Loucy (cell line): Measurements from ENCODE around the gene PIGK.

Source experiments
- H2AFZ ChIP-seq: fragments of 200-600 bp; sonication (generic); 2 replicates; pipeline ENCODE4 v1.6.0; 2016; ENCODE audit warnings: antibody characterized with exemption, mild to moderate bottlenecking, low read length, moderate library complexity
- H3F3A ChIP-seq: fragments of 200-600 bp; 2 replicates; pipeline ENCODE4 v1.6.0; 2016; ENCODE audit warnings: antibody characterized with exemption, low read depth, mild to moderate bottlenecking
- H3K27me3 ChIP-seq: fragments of 200-600 bp; sonication (generic); 2 replicates; pipeline ENCODE4 v1.6.1; 2014; ENCODE audit warnings: low read length, mild to moderate bottlenecking; ENCODE audit not compliant: insufficient read depth, poor library complexity, severe bottlenecking
- H3K36me3 ChIP-seq: fragments of 200-600 bp; sonication (generic); 2 replicates; pipeline ENCODE4 v1.6.1; 2016; ENCODE audit warnings: low read length; ENCODE audit not compliant: insufficient read depth
- H3K4me1 ChIP-seq: fragments of 200-600 bp; sonication (generic); 2 replicates; pipeline ENCODE4 v1.5.1; 2014; ENCODE audit warnings: low read length, mild to moderate bottlenecking; ENCODE audit not compliant: insufficient read depth, poor library complexity, severe bottlenecking
- H3K4me2 ChIP-seq: fragments of 200-600 bp; sonication (generic); 2 replicates; pipeline ENCODE4 v1.6.0; 2014; ENCODE audit warnings: antibody characterized with exemption, low read length, low read depth, mild to moderate bottlenecking; ENCODE audit not compliant: poor library complexity, severe bottlenecking
- H3K4me3 ChIP-seq: fragments of 200-600 bp; sonication (generic); 2 replicates; pipeline ENCODE4 v1.5.1; 2014; ENCODE audit warnings: low read length, mild to moderate bottlenecking, mixed read lengths; ENCODE audit not compliant: poor library complexity, severe bottlenecking
- H3K79me2 ChIP-seq: fragments of 200-600 bp; sonication (generic); 2 replicates; pipeline ENCODE4 v1.6.1; 2014; ENCODE audit warnings: low read length; ENCODE audit not compliant: insufficient read depth
- H3K9ac ChIP-seq: fragments of 200-600 bp; sonication (generic); 2 replicates; pipeline ENCODE4 v1.6.0; 2014; ENCODE audit warnings: mild to moderate bottlenecking, low read depth, low read length, moderate library complexity; ENCODE audit not compliant: poor library complexity, severe bottlenecking
- H3K9me2 ChIP-seq: fragments of 200-600 bp; sonication (generic); replicated peaks from 2 replicates; pipeline ENCODE4 v1.6.1; 2016; ENCODE audit warnings: low read depth, low read length, mixed read lengths
- H3K9me3 ChIP-seq: fragments of 200-600 bp; sonication (generic); 2 replicates; pipeline ENCODE4 v1.6.1; 2014; ENCODE audit warnings: mild to moderate bottlenecking, antibody characterized with exemption, low read length, low read depth; ENCODE audit not compliant: insufficient read depth
- H4K20me1 ChIP-seq: fragments of 200-600 bp; sonication (generic); 2 replicates; pipeline ENCODE4 v1.6.0; 2014; ENCODE audit warnings: antibody characterized with exemption, low read length, mild to moderate bottlenecking; ENCODE audit not compliant: insufficient read depth, poor library complexity, severe bottlenecking
- CTCF ChIP-seq: fragments of 200-600 bp; sonication (generic); conservative IDR thresholded peaks from 2 replicates; pipeline ENCODE4 v1.5.1; 2014; ENCODE audit warnings: mild to moderate bottlenecking, antibody characterized with exemption, low read length
- EZH2phosphoT487 ChIP-seq: fragments of 200-600 bp; IDR thresholded peaks from 2 replicates; pipeline ENCODE4 v1.6.1; 2018; ENCODE audit warnings: antibody characterized with exemption, mild to moderate bottlenecking, moderate library complexity, borderline replicate concordance

Gene PIGK

GRCh38 chr1:77047575-77047974 lies 171.7 kb downstream of the PIGK start:
- TF ChIP-seq EZH2phosphoT487 (no peak), CTCF (no peak)
- H3K4me1 ChIP-seq, result peaks cover 8% of the 10 kb centered on the region
- no peaks in the 10 kb centered on the region for H3F3A ChIP-seq
- no peak overlapping the region for H2AFZ ChIP-seq
- no peaks in the 10 kb centered on the region for H3K9me2 ChIP-seq
- H3K79me2 ChIP-seq, result no peaks in the 10 kb centered on the region
- no peaks in the 10 kb centered on the region for H4K20me1 ChIP-seq
- H3K4me3 ChIP-seq, result no peak overlapping the region
- no peaks in the 10 kb centered on the region for H3K36me3 ChIP-seq
- no peaks in the 10 kb centered on the region for H3K27me3 ChIP-seq
- peak overlapping the region; percentile 32 for H3K4me2 ChIP-seq
- no peak overlapping the region for H3K9ac ChIP-seq
- H3K9me3 ChIP-seq, result no peaks in the 10 kb centered on the region

GRCh38 chr1:77044133-77044849 lies 174.9 kb downstream of the PIGK start:
- Histone ChIP-seq H2AFZ (no peak overlapping the region), H3K9me2 (no peaks in the 10 kb centered on the region), H3K79me2 (no peaks in the 10 kb centered on the region), H4K20me1 (no peaks in the 10 kb centered on the region), H3K4me2 (no peak overlapping the region), H3F3A (no peaks in the 10 kb centered on the region), H3K36me3 (no peaks in the 10 kb centered on the region), H3K27me3 (no peaks in the 10 kb centered on the region), H3K4me3 (no peak overlapping the region), H3K4me1 (peaks cover 8% of the 10 kb centered on the region), H3K9me3 (no peaks in the 10 kb centered on the region), H3K9ac (no peak overlapping the region)
- no peak for TF ChIP-seq CTCF

GRCh38 chr1:77040826-77041225 lies 178.4 kb downstream of the PIGK start:
- Histone ChIP-seq H3K79me2 (no peaks in the 10 kb centered on the region), H3K27me3 (no peaks in the 10 kb centered on the region), H2AFZ (no peak overlapping the region), H3K4me3 (no peak overlapping the region), H3K4me2 (no peak overlapping the region), H3K9me3 (no peaks in the 10 kb centered on the region), H3K36me3 (no peaks in the 10 kb centered on the region), H3K9ac (no peak overlapping the region), H3K9me2 (no peaks in the 10 kb centered on the region), H3F3A (no peaks in the 10 kb centered on the region), H3K4me1 (no peaks in the 10 kb centered on the region), H4K20me1 (no peaks in the 10 kb centered on the region)
- TF ChIP-seq EZH2phosphoT487, result no peak
- TF ChIP-seq CTCF, result no peak
